ENCODE data around the gene MAPK8. TPM values are rescaled to one million over a fixed set of nuclear protein-coding genes. Genes with fewer than 3 reads are reported as not detected.

Gene MAPK8
- total and polyA plus RNA-seq, 5 donors: 9.4 to 35.5 (median 33.6) TPM

- H3K27me3 ChIP-seq (ENCODE audit: control insufficient read depth, insufficient read depth): no peaks in the 10 kb centered on the region
- intact Hi-C loops (cut with DNase I): no loop called here
- H3K4me3 ChIP-seq (ENCODE audit: low read length): no peak overlapping the region
- ATAC-seq (no peak), DNase-seq (no peak)
- H3K9me3 ChIP-seq (ENCODE audit: control insufficient read depth, low read length): peaks cover 2% of the 10 kb centered on the region
- H3K4me1 ChIP-seq (ENCODE audit: control insufficient read depth, insufficient read depth, low read length): peaks cover 2% of the 10 kb centered on the region
- no peak overlapping the region for H3K27ac ChIP-seq (ENCODE audit: low read length)
Measured at GRCh38 chr10:48383393-48383792, 76.9 kb downstream of the MAPK8 start.

GRCh38 chr10:48384699-48384982 is 78.2 kb downstream of the MAPK8 start:
- H3K4me1 ChIP-seq (ENCODE audit: control insufficient read depth, insufficient read depth, low read length): peaks cover 2% of the 10 kb centered on the region
- ATAC-seq (no peak), DNase-seq (peak in 1 of 3 donors; percentile 12)
- H3K4me3 ChIP-seq (ENCODE audit: low read length): no peak overlapping the region
- H3K27ac ChIP-seq (ENCODE audit: low read length): no peak overlapping the region
- no peaks in the 10 kb centered on the region for H3K27me3 ChIP-seq (ENCODE audit: control insufficient read depth, insufficient read depth)
- H3K9me3 ChIP-seq (ENCODE audit: control insufficient read depth, low read length): peaks cover 2% of the 10 kb centered on the region
- intact Hi-C loops (cut with DNase I): no loop called here

- DNase-seq (no peak), ATAC-seq (no peak)
- intact Hi-C loops (cut with DNase I): no loop called here
- WGBS: 81% methylated on average over 2 of the region's 2 CpGs
- no peak overlapping the region for H3K4me3 ChIP-seq (ENCODE audit: low read length)
- H3K9me3 ChIP-seq (ENCODE audit: control insufficient read depth, low read length): no peaks in the 10 kb centered on the region
- no peak overlapping the region for H3K27ac ChIP-seq (ENCODE audit: low read length)
- peaks cover 6% of the 10 kb centered on the region for H3K4me1 ChIP-seq (ENCODE audit: control insufficient read depth, insufficient read depth, low read length)
- no peaks in the 10 kb centered on the region for H3K27me3 ChIP-seq (ENCODE audit: control insufficient read depth, insufficient read depth)
Measured at GRCh38 chr10:48389272-48389671, 82.8 kb downstream of the MAPK8 start.

- WGBS: 95% methylated on average over 2 of the region's 2 CpGs
- Histone ChIP-seq H3K9me3 (ENCODE audit: control insufficient read depth, low read length) (no peaks in the 10 kb centered on the region), H3K4me3 (ENCODE audit: low read length) (no peak overlapping the region), H3K27me3 (ENCODE audit: control insufficient read depth, insufficient read depth) (no peaks in the 10 kb centered on the region), H3K4me1 (ENCODE audit: control insufficient read depth, insufficient read depth, low read length) (peaks cover 4% of the 10 kb centered on the region), H3K27ac (ENCODE audit: low read length) (no peak overlapping the region)
- DNase-seq (no peak), ATAC-seq (no peak)
- intact Hi-C loops (cut with DNase I): no loop called here
Measured at GRCh38 chr10:48389846-48390557, 83.5 kb downstream of the MAPK8 start.

- Histone ChIP-seq H3K4me1 (ENCODE audit: control insufficient read depth, insufficient read depth, low read length) (peaks cover 4% of the 10 kb centered on the region), H3K9me3 (ENCODE audit: control insufficient read depth, low read length) (no peaks in the 10 kb centered on the region), H3K4me3 (ENCODE audit: low read length) (no peak overlapping the region), H3K27me3 (ENCODE audit: control insufficient read depth, insufficient read depth) (no peaks in the 10 kb centered on the region), H3K27ac (ENCODE audit: low read length) (no peak overlapping the region)
- 92% methylated on average over 5 of the region's 5 CpGs for WGBS
- no peak for DNase-seq
- ATAC-seq: no peak
- intact Hi-C loops (cut with DNase I): no loop called here
Measured at GRCh38 chr10:48390558-48390871, 84.0 kb downstream of the MAPK8 start.

- ATAC-seq (no peak), DNase-seq (no peak)
- WGBS: 72% methylated on average over 4 of the region's 4 CpGs
- Histone ChIP-seq H3K4me3 (ENCODE audit: low read length) (no peak overlapping the region), H3K27me3 (ENCODE audit: control insufficient read depth, insufficient read depth) (no peaks in the 10 kb centered on the region), H3K27ac (ENCODE audit: low read length) (no peak overlapping the region), H3K9me3 (ENCODE audit: control insufficient read depth, low read length) (no peaks in the 10 kb centered on the region), H3K4me1 (ENCODE audit: control insufficient read depth, insufficient read depth, low read length) (peaks cover 4% of the 10 kb centered on the region)
- intact Hi-C loops (cut with DNase I): no loop called here
Measured at GRCh38 chr10:48390933-48391845, 84.7 kb downstream of the MAPK8 start.

- no peak overlapping the region for H3K4me3 ChIP-seq (ENCODE audit: low read length)
- DNase-seq (no peak), ATAC-seq (no peak)
- 90% methylated on average over 3 of the region's 3 CpGs for WGBS
- H3K4me1 ChIP-seq (ENCODE audit: control insufficient read depth, insufficient read depth, low read length): peaks cover 4% of the 10 kb centered on the region
- no peak overlapping the region for H3K27ac ChIP-seq (ENCODE audit: low read length)
- H3K9me3 ChIP-seq (ENCODE audit: control insufficient read depth, low read length): no peaks in the 10 kb centered on the region
- intact Hi-C loops (cut with DNase I): no loop called here
- no peaks in the 10 kb centered on the region for H3K27me3 ChIP-seq (ENCODE audit: control insufficient read depth, insufficient read depth)
Measured at GRCh38 chr10:48391994-48392393, 85.5 kb downstream of the MAPK8 start.

GRCh38 chr10:48398261-48398660 is 91.8 kb downstream of the MAPK8 start:
- H3K4me3 ChIP-seq (ENCODE audit: low read length): no peak overlapping the region
- peaks cover 6% of the 10 kb centered on the region for H3K4me1 ChIP-seq (ENCODE audit: control insufficient read depth, insufficient read depth, low read length)
- ATAC-seq: no peak
- no peak for DNase-seq
- 89% methylated on average over 4 of the region's 4 CpGs for WGBS
- no peaks in the 10 kb centered on the region for H3K9me3 ChIP-seq (ENCODE audit: control insufficient read depth, low read length)
- H3K27me3 ChIP-seq (ENCODE audit: control insufficient read depth, insufficient read depth): no peaks in the 10 kb centered on the region
- no peak overlapping the region for H3K27ac ChIP-seq (ENCODE audit: low read length)
- intact Hi-C loops (cut with DNase I): no loop called here

- 60% methylated on average over 5 of the region's 5 CpGs for WGBS
- H3K27ac ChIP-seq (ENCODE audit: low read length): no peak overlapping the region
- H3K27me3 ChIP-seq (ENCODE audit: control insufficient read depth, insufficient read depth): no peaks in the 10 kb centered on the region
- peaks cover 6% of the 10 kb centered on the region for H3K4me1 ChIP-seq (ENCODE audit: control insufficient read depth, insufficient read depth, low read length)
- ATAC-seq: no peak
- H3K9me3 ChIP-seq (ENCODE audit: control insufficient read depth, low read length): no peaks in the 10 kb centered on the region
- no peak for DNase-seq
- no peak overlapping the region for H3K4me3 ChIP-seq (ENCODE audit: low read length)
- intact Hi-C loops (cut with DNase I): no loop called here
Measured at GRCh38 chr10:48399056-48399541, 92.6 kb downstream of the MAPK8 start.

GRCh38 chr10:48399551-48399950 is 93.1 kb downstream of the MAPK8 start:
- no peak overlapping the region for H3K4me3 ChIP-seq (ENCODE audit: low read length)
- H3K27me3 ChIP-seq (ENCODE audit: control insufficient read depth, insufficient read depth): no peaks in the 10 kb centered on the region
- no peaks in the 10 kb centered on the region for H3K9me3 ChIP-seq (ENCODE audit: control insufficient read depth, low read length)
- ATAC-seq (no peak), DNase-seq (no peak)
- H3K4me1 ChIP-seq (ENCODE audit: control insufficient read depth, insufficient read depth, low read length): peaks cover 6% of the 10 kb centered on the region
- intact Hi-C loops (cut with DNase I): no loop called here
- H3K27ac ChIP-seq (ENCODE audit: low read length): no peak overlapping the region
- WGBS: 98% methylated on average over 1 of the region's 1 CpG

- intact Hi-C loops (cut with DNase I): no loop called here
- WGBS: 74% methylated on average over 3 of the region's 3 CpGs
- Histone ChIP-seq H3K27me3 (ENCODE audit: control insufficient read depth, insufficient read depth) (no peaks in the 10 kb centered on the region), H3K9me3 (ENCODE audit: control insufficient read depth, low read length) (no peaks in the 10 kb centered on the region), H3K27ac (ENCODE audit: low read length) (no peak overlapping the region), H3K4me3 (ENCODE audit: low read length) (no peak overlapping the region), H3K4me1 (ENCODE audit: control insufficient read depth, insufficient read depth, low read length) (peaks cover 6% of the 10 kb centered on the region)
- ATAC-seq: no peak
- no peak for DNase-seq
Measured at GRCh38 chr10:48400129-48400849, 93.8 kb downstream of the MAPK8 start.
